GM12872 (cell line): ENCODE data around the gene LCNL1.

ENCODE experiments used
- CTCF ChIP-seq: IDR thresholded peaks from 3 replicates; pipeline ENCODE4 v1.5.1; 2011; ENCODE audit warnings: low read depth, mild to moderate bottlenecking, low read length, moderate library complexity; ENCODE audit not compliant: insufficient read depth

LCNL1 gene

GRCh38 chr9:137009938-137010732, 27.3 kb downstream of the LCNL1 start:
- no peak for TF ChIP-seq CTCF

GRCh38 chr9:137011156-137011555, 28.4 kb downstream of the LCNL1 start:
- TF ChIP-seq CTCF, result no peak

GRCh38 chr9:137011907-137012675, 29.3 kb downstream of the LCNL1 start:
- no peak for TF ChIP-seq CTCF

GRCh38 chr9:137012694-137013570, 30.1 kb downstream of the LCNL1 start:
- no peak for TF ChIP-seq CTCF

GRCh38 chr9:137013571-137013940, 30.8 kb downstream of the LCNL1 start:
- TF ChIP-seq CTCF, result no peak

GRCh38 chr9:137014166-137014565, 31.4 kb downstream of the LCNL1 start:
- no peak for TF ChIP-seq CTCF
